NB4 (cell line): ENCODE results near the gene SPHK2.

Source experiments
- CTCF ChIP-seq: IDR thresholded peaks from one replicate; pipeline ENCODE4 v1.5.1; 2012; ENCODE audit warnings: low read depth, low read length
- MYC ChIP-seq: IDR thresholded peaks from 2 replicates; pipeline ENCODE4 v1.6.1; 2011; ENCODE audit warnings: low read depth, low read length
- POLR2A ChIP-seq: IDR thresholded peaks from 2 replicates; pipeline ENCODE4 v1.6.1; 2011; ENCODE audit warnings: mild to moderate bottlenecking; ENCODE audit not compliant: insufficient read length; ENCODE audit errors: extremely low read depth

DNA sequence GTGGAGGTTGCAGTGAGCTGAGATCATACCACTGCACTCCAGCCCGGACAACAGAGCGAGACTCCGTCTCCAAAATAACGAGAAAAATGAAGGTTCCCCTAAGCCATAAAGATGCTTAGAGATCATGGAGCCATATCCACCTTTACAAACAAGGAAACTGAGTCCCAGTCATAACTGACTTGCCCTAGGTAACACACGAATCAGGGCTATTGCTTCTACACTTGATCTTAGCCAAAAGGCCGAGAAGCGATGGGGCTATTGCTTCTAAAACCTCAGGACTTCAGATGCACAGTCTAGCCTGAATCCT, 14.7 kb downstream of the SPHK2 start:
- TF ChIP-seq CTCF: no peak
- TF ChIP-seq POLR2A: no peak
- no peak for TF ChIP-seq MYC
